Parathyroid adenoma (tissue), 2 donors: ENCODE measurements around the gene ARHGAP44.

Experiments
- H2AFZ ChIP-seq: fragments of 300-600 bp; sonication (generic); one replicate; pipeline ENCODE4 v1.7.0; 2017; ENCODE audit warnings: antibody characterized with exemption, mild to moderate bottlenecking
- H3K27ac ChIP-seq: fragments of 300-600 bp; sonication (generic); one replicate; pipeline ENCODE4 v1.7.0; 2017
- H3K27me3 ChIP-seq: fragments of 300-600 bp; sonication (generic); one replicate; pipeline ENCODE4 v1.7.0; 2017; ENCODE audit warnings: low read length; ENCODE audit not compliant: control insufficient read depth, insufficient read depth
- H3K36me3 ChIP-seq: fragments of 300-600 bp; sonication (generic); one replicate; pipeline ENCODE4 v1.7.0; 2017; ENCODE audit warnings: low read length; ENCODE audit not compliant: control insufficient read depth, insufficient read depth
- H3K4me1 ChIP-seq: fragments of 300-600 bp; sonication (generic); one replicate; pipeline ENCODE4 v1.7.0; 2017; ENCODE audit warnings: control low read depth
- H3K4me2 ChIP-seq: fragments of 300-600 bp; sonication (generic); one replicate; pipeline ENCODE4 v1.7.0; 2017; ENCODE audit warnings: low read length
- H3K4me3 ChIP-seq: fragments of 300-600 bp; sonication (generic); one replicate; pipeline ENCODE4 v1.7.0; 2017; ENCODE audit warnings: low read depth, low read length
- H3K79me2 ChIP-seq: fragments of 300-600 bp; sonication (generic); one replicate; pipeline ENCODE4 v1.7.0; 2017; ENCODE audit warnings: control low read depth
- H3K9ac ChIP-seq: fragments of 300-600 bp; sonication (generic); one replicate; pipeline ENCODE4 v1.7.0; 2017; ENCODE audit warnings: mild to moderate bottlenecking
- H3K9me3 ChIP-seq: fragments of 300-600 bp; sonication (generic); one replicate; pipeline ENCODE4 v1.7.0; 2017; ENCODE audit warnings: low read length; ENCODE audit not compliant: control insufficient read depth
- TF ChIP-seq, protein P1 (sequence below): fragments of 300-600 bp; sonication (generic); IDR thresholded peaks from one replicate; pipeline ENCODE4 v1.7.0; 2017; ENCODE audit warnings: antibody characterized with exemption, mild to moderate bottlenecking
- donor health status: primary hyperparathyroidism.

The ARHGAP44 gene

DNA sequence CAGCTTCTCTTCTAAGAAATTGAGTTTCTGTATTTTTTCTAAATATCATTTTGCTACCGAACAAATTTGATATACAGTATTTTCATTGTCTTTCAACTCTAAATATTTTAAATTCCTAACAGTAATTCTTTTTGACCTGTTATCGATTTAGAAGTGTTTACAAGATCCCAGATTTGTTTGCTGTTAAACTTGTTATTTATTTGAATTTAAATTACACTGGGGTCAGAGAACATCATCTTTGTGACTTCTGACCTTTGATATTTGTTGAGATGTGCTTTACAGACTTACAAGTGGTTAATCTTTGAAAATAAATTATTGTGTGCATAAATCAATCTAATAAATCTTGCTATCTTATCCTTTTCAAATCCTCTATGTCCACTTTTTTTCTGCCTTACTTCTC lies 94.2 kb downstream of the ARHGAP44 start:
- no peak overlapping the region for H3K27ac ChIP-seq
- no peak overlapping the region for H2AFZ ChIP-seq
- H3K36me3 ChIP-seq: no peaks in the 10 kb centered on the region
- H3K9me3 ChIP-seq: no peaks in the 10 kb centered on the region
- TF ChIP-seq, protein P1, sequence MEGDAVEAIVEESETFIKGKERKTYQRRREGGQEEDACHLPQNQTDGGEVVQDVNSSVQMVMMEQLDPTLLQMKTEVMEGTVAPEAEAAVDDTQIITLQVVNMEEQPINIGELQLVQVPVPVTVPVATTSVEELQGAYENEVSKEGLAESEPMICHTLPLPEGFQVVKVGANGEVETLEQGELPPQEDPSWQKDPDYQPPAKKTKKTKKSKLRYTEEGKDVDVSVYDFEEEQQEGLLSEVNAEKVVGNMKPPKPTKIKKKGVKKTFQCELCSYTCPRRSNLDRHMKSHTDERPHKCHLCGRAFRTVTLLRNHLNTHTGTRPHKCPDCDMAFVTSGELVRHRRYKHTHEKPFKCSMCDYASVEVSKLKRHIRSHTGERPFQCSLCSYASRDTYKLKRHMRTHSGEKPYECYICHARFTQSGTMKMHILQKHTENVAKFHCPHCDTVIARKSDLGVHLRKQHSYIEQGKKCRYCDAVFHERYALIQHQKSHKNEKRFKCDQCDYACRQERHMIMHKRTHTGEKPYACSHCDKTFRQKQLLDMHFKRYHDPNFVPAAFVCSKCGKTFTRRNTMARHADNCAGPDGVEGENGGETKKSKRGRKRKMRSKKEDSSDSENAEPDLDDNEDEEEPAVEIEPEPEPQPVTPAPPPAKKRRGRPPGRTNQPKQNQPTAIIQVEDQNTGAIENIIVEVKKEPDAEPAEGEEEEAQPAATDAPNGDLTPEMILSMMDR: no peak
- H3K9ac ChIP-seq: no peak overlapping the region
- H3K4me1 ChIP-seq: no peaks in the 10 kb centered on the region
- no peak overlapping the region for H3K4me2 ChIP-seq
- peaks cover 6% of the 10 kb centered on the region for H3K79me2 ChIP-seq
- H3K27me3 ChIP-seq: no peaks in the 10 kb centered on the region
- no peak overlapping the region for H3K4me3 ChIP-seq

- no peaks in the 10 kb centered on the region for H3K36me3 ChIP-seq
- no peak overlapping the region for H3K27ac ChIP-seq
- TF ChIP-seq, protein P1: no peak
- no peak overlapping the region for H2AFZ ChIP-seq
- no peaks in the 10 kb centered on the region for H3K4me1 ChIP-seq
- peaks cover 5% of the 10 kb centered on the region for H3K79me2 ChIP-seq
- H3K9ac ChIP-seq: no peak overlapping the region
- H3K4me3 ChIP-seq: no peak overlapping the region
- no peaks in the 10 kb centered on the region for H3K9me3 ChIP-seq
- no peaks in the 10 kb centered on the region for H3K27me3 ChIP-seq
- H3K4me2 ChIP-seq: no peak overlapping the region
These were observed 97.8 kb downstream of the ARHGAP44 start for GRCh38 chr17:12887088-12887487.

- H2AFZ ChIP-seq: no peak overlapping the region
- H3K4me1 ChIP-seq: peaks cover 15% of the 10 kb centered on the region
- H3K27ac ChIP-seq: no peak overlapping the region
- peaks cover 3% of the 10 kb centered on the region for H3K79me2 ChIP-seq
- no peak overlapping the region for H3K4me3 ChIP-seq
- no peaks in the 10 kb centered on the region for H3K9me3 ChIP-seq
- TF ChIP-seq, protein P1: no peak
- no peak overlapping the region for H3K9ac ChIP-seq
- H3K36me3 ChIP-seq: no peaks in the 10 kb centered on the region
- H3K27me3 ChIP-seq: no peaks in the 10 kb centered on the region
- H3K4me2 ChIP-seq: no peak overlapping the region
These were observed 107.0 kb downstream of the ARHGAP44 start for GRCh38 chr17:12896180-12896785.

DNA sequence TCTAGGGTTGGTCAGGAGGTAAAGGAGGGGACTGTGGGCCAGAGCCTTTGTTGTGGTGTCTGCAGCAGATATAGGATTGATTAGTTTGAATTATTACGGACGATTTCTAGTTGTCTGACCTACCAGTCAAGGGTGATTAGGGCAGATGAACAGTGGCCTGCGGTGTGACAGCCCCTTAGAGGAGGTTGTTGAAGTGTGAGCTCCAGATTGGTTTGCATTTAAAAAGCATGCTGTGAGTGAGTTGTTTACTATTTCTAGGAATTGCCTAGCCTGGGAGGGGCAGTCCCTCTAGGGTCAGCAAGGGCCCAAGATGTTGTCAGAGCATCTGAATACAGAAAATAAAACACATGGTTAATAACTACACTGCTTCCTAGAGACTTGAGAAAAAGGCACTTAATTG lies 108.8 kb downstream of the ARHGAP44 start:
- Histone ChIP-seq H3K4me3 (no peak overlapping the region), H3K9ac (no peak overlapping the region), H3K36me3 (no peaks in the 10 kb centered on the region), H3K9me3 (no peaks in the 10 kb centered on the region), H3K79me2 (peaks cover 3% of the 10 kb centered on the region), H3K4me1 (peaks cover 15% of the 10 kb centered on the region), H3K27me3 (no peaks in the 10 kb centered on the region), H3K27ac (no peak overlapping the region), H2AFZ (no peak overlapping the region), H3K4me2 (no peak overlapping the region)
- TF ChIP-seq, protein P1: no peak

- Histone ChIP-seq H3K4me1 (peaks cover 15% of the 10 kb centered on the region), H3K79me2 (peaks cover 3% of the 10 kb centered on the region), H3K36me3 (no peaks in the 10 kb centered on the region), H3K4me3 (no peak overlapping the region), H3K4me2 (no peak overlapping the region), H3K9me3 (no peaks in the 10 kb centered on the region), H3K27me3 (no peaks in the 10 kb centered on the region), H3K27ac (no peak overlapping the region), H2AFZ (no peak overlapping the region), H3K9ac (no peak overlapping the region)
- TF ChIP-seq, protein P1: no peak
These were observed 110.3 kb downstream of the ARHGAP44 start for GRCh38 chr17:12899604-12900003.
